Neutrophil (primary cell): ENCODE data around the gene GALNT17.

Experiments
- H3K27ac ChIP-seq: fragments of 200-600 bp; sonication (generic); 2 replicates; pipeline ENCODE4 v1.5.1; 2016; ENCODE audit warnings: mild to moderate bottlenecking, moderate library complexity
- H3K27me3 ChIP-seq: fragments of 200-600 bp; sonication (generic); 2 replicates; pipeline ENCODE4 v1.6.0; 2016; ENCODE audit warnings: mild to moderate bottlenecking
- H3K36me3 ChIP-seq: fragments of 200-600 bp; sonication (generic); 2 replicates; pipeline ENCODE4 v1.5.1; 2017
- H3K4me1 ChIP-seq, 2 experiments: fragments of 200-600 bp in 1 of 2; sonication (generic) in 1 of 2; 1 replicate in 1 of 2; 2 replicates in 1 of 2; pipeline versions ENCODE4 v1.5.1 to v1.6.1; 2013 to 2016; ENCODE audit warnings: low read depth in 1 of 2, low read length in 1 of 2, mild to moderate bottlenecking in 1 of 2, moderate library complexity in 1 of 2; ENCODE audit not compliant: control insufficient read depth in 1 of 2, insufficient read depth in 1 of 2
- H3K4me3 ChIP-seq, 2 experiments: fragments of 200-600 bp in 1 of 2; sonication (generic) in 1 of 2; 1 replicate in 1 of 2; 2 replicates in 1 of 2; pipeline ENCODE4 v1.5.1; 2013 to 2016; ENCODE audit warnings: low read depth in 1 of 2, low read length in 1 of 2, mild to moderate bottlenecking in 1 of 2, moderate library complexity in 1 of 2
- H3K9me3 ChIP-seq: fragments of 200-600 bp; sonication (generic); 2 replicates; pipeline ENCODE4 v1.5.1; 2016
- CTCF ChIP-seq: fragments of 200-600 bp; sonication (generic); IDR thresholded peaks from 2 replicates; pipeline ENCODE4 v1.5.1; 2016; ENCODE audit warnings: antibody characterized with exemption

Gene GALNT17

GRCh38 chr7:71705901-71706596 lies 574.1 kb downstream of the GALNT17 start:
- no peak overlapping the region for H3K27ac ChIP-seq
- H3K9me3 ChIP-seq, result no peaks in the 10 kb centered on the region
- TF ChIP-seq CTCF, result no peak
- H3K27me3 ChIP-seq, result no peaks in the 10 kb centered on the region
- no peak overlapping the region for H3K4me3 ChIP-seq
- no peaks in the 10 kb centered on the region for H3K4me1 ChIP-seq
- H3K36me3 ChIP-seq, result no peaks in the 10 kb centered on the region

DNA sequence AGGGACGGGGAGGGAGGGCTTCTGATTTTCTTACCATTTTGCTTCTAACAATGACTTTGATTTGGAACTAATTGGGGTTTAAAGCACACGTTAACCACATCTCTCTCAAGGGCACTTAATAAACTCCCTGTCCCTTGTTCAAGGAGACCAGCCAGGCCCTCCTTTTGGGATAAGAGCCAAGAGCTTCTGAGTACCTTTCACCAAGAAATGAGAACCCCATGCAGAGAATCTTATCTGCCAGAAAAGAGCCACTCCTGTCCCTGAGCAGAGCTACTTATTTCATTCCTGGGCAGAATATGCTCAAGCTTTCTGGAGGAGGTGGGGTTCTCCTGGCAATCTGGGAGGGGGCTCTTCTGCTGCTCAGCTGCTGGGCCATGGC lies 574.6 kb downstream of the GALNT17 start:
- no peaks in the 10 kb centered on the region for H3K27me3 ChIP-seq
- no peaks in the 10 kb centered on the region for H3K4me1 ChIP-seq
- no peak overlapping the region for H3K4me3 ChIP-seq
- no peak for TF ChIP-seq CTCF
- no peaks in the 10 kb centered on the region for H3K36me3 ChIP-seq
- H3K9me3 ChIP-seq, result no peaks in the 10 kb centered on the region
- H3K27ac ChIP-seq, result no peak overlapping the region

GRCh38 chr7:71707041-71707440 lies 575.1 kb downstream of the GALNT17 start:
- H3K9me3 ChIP-seq, result no peaks in the 10 kb centered on the region
- no peak overlapping the region for H3K27ac ChIP-seq
- TF ChIP-seq CTCF, result no peak
- no peak overlapping the region for H3K4me3 ChIP-seq
- H3K27me3 ChIP-seq, result no peaks in the 10 kb centered on the region
- H3K36me3 ChIP-seq, result no peaks in the 10 kb centered on the region
- H3K4me1 ChIP-seq, result no peaks in the 10 kb centered on the region

DNA sequence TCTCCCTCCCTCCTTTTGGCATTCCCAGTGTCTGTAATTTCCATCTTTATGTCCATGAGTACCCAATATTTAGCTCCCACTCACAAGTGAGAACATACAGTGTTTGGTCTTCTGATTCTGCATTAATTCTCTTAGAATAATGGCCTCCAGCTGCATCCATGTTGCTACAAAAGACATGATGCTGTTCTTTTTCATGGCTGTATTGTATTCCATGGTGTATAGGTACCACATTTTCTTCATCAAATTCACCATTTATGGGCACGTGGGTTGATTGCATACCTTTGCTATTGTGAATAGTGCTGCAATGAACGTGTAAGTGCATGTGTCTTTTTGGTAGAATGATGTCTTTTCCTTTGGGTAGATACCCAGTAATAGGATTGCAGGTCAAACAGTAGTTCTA lies 576.8 kb downstream of the GALNT17 start:
- no peaks in the 10 kb centered on the region for H3K27me3 ChIP-seq
- no peak overlapping the region for H3K27ac ChIP-seq
- no peaks in the 10 kb centered on the region for H3K36me3 ChIP-seq
- no peak overlapping the region for H3K4me3 ChIP-seq
- H3K9me3 ChIP-seq, result no peaks in the 10 kb centered on the region
- TF ChIP-seq CTCF, result no peak
- no peaks in the 10 kb centered on the region for H3K4me1 ChIP-seq

DNA sequence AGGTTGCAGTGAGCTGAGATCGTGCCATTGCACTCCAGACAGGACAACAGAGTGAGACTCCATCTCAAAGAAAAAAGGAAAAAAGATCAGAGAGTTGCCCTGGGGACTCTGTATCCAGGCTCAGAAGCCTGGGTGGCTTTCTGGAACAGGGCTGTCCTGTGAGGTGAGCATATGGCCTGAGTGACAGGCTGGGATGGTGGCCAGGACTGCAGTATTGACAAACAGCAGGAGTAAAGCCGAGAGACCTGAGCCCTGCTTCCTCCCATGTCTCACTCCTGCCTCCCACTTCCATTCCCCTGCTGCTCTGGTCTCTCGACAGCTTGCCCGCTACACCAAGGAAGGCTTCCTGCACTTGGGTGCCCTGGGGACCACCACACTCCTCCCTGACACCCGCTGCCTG lies 578.5 kb downstream of the GALNT17 start:
- TF ChIP-seq CTCF, result no peak
- no peak overlapping the region for H3K27ac ChIP-seq

More for the DNA sequence above, 578.5 kb downstream of the GALNT17 start:
- Histone ChIP-seq H3K4me1 (no peaks in the 10 kb centered on the region), H3K36me3 (no peaks in the 10 kb centered on the region), H3K4me3 (no peak overlapping the region), H3K27me3 (no peaks in the 10 kb centered on the region), H3K9me3 (no peaks in the 10 kb centered on the region)
